HG02571 (cell line): ENCODE data around the gene LMF2.
"Not testable (repeated sequence)": the region's sequence is repeated elsewhere in the genome, so short reads cannot be mapped to it uniquely, and the experiment has no call there.

Experiments
- ATAC-seq: cut with Tn5 transposase; IDR thresholded peaks from one replicate; pipeline ENCODE4 v1.9.1; 2021; ENCODE audit warnings: mild to moderate bottlenecking, moderate library complexity; ENCODE audit not compliant: unreplicated experiment

Gene LMF2

DNA sequence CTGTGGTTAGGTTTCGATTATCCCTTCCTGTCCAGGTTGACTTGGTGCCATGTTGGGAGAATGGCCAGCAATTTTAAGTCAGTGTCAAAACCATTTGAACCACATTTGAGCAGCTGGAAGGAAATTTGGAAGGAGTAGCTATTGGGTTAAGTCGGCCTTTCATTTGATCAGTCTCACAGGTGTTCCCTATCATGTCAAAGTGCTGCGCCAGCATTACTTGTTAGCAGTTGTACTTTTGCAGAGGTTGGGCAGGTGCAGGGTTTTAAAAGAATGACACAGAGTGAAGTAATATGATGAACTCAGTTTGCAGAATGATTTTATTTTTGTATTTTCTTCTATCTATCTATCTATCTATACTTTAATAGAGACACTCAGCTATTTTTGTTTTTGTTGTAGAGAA is 28.7 kb upstream of the LMF2 start:
- ATAC-seq: no peak

DNA sequence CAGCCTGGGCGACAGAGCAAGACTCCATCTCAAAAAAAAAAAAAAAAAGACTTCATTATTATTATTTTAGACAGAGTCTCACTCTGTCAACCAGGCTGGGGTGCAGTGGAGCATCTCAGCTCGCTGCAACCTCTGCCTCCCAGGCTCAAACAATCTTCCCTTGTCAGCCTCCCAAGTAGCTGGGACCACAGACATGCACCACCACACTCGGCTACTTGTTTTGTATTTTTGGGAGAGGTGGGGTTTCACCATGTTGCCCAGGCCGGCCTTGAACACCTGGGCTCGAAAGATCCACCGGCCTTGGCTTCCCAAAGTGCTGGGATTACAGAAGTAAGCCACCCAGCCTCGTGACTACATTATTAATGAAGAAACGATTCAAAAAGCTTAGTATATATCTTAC is 27.6 kb upstream of the LMF2 start:
- ATAC-seq: no peak

- not testable (repeated sequence) for ATAC-seq
Measured at GRCh38 chr22:50533856-50534711, 26.6 kb upstream of the LMF2 start.

DNA sequence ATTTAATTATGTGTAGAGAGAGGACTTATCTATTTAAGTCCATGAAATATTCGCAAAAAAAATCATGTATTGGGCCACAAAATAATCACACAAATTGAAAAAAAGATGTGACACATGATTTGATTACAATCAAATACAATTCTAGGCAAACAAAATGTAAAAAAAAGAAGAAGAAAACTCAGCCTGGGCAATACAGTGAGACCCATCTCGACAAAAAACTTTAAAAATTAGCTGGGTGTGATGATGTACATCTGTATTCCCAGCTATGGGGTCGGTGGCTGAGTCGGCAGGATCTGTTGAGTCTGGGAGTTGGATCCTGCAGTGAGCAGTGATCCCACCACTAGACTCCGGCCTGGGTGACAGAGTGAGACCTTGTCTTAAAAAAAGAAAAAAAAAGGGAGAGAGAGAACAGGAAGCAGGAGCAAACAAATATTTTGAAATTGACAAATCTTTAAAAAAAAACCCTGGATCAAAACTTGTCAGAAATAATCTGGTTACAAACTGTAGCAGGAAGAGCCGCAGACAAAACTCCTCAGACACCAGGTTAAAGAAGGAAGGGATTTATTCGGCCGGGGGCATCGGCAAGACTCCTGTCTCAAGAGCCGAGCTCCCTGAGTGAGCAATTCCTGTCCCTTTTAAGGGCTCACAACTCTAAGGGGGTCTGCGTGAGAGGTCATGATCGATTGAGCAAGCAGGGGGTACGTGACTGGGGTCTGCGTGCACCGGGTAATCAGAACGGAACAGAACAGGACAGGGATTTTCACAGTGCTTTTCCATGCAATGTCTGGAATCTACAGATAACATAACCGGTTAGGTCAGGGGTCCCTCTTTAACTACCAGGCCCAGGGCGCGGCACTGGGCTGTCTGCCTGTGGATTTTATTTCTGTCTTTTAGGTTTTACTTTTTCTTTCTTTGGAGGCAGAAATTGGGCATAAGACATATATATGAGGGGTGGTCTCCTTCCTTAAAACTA is 25.6 kb upstream of the LMF2 start:
- no peak for ATAC-seq

- peak; percentile 2 for ATAC-seq
Measured at GRCh38 chr22:50531962-50532674, 24.6 kb upstream of the LMF2 start.

DNA sequence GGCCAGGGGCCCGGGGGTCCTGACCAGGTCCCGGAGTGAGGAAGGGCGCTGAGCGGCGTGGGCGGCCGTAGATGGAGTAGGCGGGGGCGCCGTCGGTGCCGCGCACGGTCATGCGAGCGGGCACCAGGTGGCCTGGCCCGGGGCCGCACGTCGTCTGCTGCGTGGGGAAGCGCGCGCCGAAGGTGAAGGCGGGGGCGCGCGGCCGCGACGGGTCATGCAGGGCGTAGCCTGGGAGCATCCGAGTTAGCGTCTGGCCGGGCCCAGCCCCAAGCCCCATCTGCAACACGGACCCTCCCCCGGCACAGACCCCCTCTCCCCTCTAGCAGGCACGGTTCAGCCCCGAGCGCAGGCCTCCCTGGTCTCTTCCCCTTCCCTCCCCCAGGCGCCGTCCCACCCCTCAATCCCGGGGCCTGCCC is 24.1 kb upstream of the LMF2 start:
- ATAC-seq: peak; percentile 29

DNA sequence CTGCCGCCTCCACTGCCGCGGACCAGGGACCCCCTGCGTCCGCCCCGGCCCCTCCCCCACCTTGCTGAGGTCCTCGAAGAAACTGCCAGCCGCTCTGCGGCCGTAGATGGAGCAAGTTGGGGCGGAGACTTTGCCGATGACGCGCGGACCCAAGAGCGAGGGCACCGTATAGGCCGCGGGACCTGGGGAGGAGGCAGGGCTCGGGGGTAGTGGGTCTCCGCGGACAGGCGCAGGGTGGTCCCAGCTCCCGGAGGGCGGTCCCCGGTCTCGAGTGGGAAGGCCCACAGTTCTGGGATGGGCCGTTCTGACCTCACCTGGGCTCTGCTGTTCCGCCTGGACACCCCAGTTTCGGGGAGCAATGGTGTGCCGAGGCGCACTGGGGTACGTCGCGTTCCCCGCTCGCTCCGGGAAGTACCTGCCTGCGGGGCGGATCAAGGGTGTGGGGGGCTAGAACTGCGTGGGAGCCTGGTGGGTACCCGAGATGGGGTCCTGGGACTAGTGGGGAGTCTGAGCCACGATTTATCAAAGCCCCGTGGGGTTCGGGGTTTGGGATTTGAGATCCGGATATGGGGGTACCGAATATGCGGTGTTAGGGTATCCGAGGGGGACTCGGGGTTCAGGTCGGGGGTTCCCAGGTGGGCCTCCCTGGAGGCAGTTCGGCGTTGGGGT is 23.5 kb upstream of the LMF2 start:
- no peak for ATAC-seq

DNA sequence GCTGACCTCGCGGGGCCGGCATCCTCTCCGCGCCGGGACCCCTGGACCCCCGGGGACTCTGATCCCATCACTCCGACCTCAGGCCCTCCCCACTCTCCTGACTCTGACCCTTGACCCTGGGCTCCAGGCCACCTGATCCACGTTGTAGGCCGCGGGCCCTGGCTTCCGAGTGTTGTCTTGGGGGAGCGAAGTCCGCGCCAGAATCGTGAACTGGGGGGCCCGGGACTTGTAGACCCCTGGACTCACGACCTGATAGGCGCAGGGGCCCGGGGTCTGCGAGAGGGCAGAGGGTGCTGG is 23.0 kb upstream of the LMF2 start:
- no peak for ATAC-seq

DNA sequence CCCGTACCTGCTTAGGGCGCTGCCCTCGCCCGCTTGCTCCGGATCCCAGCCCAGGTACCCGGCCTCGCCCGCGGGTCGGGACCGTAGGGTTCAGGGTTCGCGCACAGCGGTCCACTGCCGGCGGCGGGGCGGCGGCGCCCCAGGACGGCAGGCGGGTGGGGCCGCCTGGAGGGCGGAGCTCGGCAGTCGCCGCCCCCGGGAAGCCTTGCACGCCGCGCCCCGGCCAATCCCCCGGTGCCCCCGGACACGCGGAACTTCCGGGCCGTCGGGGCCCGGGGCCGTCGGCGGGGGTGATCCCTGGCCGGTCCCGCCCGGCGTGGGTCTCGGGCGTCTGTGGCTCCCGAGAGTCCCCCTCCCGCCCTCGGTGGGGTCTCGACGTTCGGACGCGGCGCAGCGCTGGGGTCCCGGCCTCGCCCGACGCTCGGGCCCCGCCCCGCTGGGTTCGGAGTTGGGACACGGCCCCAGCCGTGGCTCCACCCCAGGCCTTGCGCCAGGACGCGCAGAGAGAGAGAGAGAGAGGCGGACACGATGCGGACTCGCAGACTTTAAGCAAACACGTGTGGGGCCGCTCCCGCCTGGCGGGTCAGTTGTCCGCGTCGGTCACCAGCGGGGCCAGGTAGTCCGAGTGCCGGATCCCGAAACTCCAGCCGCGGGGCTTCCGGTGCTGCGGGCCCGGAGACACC is 22.5 kb upstream of the LMF2 start, which contains the start of gene TYMP:
TSS of gene TYMP (minus strand) at position 116 of the 683 bp plus-strand sequence. CDS start 303 bp downstream, outside the sequence.
- ATAC-seq: peak; percentile 15

- no peak for ATAC-seq
Measured at GRCh38 chr22:50529416-50529896, 22.0 kb upstream of the LMF2 start.

- ATAC-seq: no peak
Measured at GRCh38 chr22:50528682-50529415, 21.3 kb upstream of the LMF2 start.

DNA sequence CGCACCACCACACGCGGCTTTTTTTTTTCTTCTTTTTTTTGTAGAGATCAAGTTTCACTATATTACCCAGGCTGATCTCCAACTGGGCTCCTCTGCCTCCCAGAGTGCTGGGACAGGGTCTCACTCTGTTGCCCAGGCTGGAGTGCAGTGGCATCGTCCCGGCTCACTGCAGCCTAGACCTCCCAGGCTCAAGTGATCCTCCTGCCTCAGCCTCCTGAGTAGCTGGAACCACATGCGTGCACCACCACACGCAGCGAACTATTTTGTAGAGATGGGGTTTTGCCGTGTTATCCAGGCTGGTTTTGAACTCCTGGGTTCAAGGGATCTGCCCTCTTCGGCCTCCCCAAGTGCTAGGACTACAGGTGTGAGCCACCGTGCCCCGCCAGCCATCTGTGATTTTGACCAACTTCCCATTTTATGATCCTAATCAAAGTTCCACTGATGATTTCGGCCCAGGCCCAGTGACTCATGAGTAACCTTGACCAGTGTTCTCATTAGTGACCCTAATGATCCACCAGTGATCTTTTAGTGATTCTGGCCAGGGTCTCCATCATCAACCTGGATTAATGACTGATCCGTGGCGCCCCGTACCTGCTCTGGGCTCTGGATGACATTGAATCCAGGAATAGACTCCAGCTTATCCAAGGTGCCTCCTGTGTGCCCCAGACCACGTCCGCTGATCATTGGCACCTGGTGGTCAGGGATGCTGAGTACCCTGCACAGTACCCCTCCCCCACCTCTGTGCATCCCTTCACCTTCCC is 20.6 kb upstream of the LMF2 start:
- ATAC-seq: no peak

GRCh38 chr22:50526834-50527801 is 19.6 kb upstream of the LMF2 start:
- no peak for ATAC-seq

- peak; percentile 22 for ATAC-seq
Measured at GRCh38 chr22:50526108-50526833, 18.8 kb upstream of the LMF2 start.

GRCh38 chr22:50525858-50526107 is 18.3 kb upstream of the LMF2 start:
- no peak for ATAC-seq

DNA sequence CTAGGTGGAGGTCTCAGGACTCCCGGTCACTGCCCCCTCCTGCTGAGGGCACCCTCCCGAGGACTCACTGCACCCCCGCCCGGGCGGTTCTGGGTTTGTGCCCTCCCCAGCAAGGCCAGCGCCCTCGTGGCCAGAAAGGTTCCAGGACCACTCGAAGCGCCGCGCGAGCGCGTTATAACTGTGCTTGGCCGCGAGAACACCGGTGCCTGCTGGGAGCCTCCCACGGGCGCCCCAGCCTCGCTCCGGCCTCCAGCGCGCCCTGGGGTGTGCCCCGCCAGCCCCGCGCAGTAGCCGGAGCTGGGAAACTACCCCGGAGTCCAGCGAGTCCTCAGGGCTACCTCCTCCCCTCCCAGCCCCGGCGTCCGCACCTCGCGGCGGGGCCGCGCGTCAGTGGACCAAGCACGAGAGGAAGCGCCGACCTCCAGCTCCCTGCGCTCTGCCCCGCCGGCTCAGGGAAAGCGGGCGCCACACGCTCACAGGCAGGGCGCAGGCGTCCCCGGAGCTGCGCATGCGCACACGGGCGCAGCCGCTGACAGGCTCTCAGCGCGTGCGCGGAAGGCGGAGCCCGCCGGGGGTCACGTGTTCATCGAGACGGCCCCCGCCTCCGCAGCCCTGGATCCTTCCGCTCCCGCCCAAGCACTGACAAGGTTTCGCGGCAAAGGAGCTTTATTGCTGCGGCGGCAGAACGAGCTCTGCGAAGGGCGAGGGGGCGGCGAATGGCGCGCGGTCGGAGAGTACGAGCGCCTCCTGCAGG is 17.8 kb upstream of the LMF2 start, which contains the start of gene SCO2:
TSS of gene SCO2 (minus strand) at position 495 of the 754 bp plus-strand sequence. CDS start 1,187 bp downstream, outside the sequence.
- ATAC-seq: peak; percentile 36
